PC-9 (cell line): ENCODE results near the gene SHROOM4. TPM values are rescaled to one million over a fixed set of nuclear protein-coding genes. Genes with fewer than 3 reads are reported as not detected.

Experiments used
- BruUV-seq: library from RNA; stranded (reverse); fragments of 400-500 nt; replicated peaks from 2 replicates; lab custom pipeline; 2021; lab: Mats Ljungman, UMichigan
- CTCF ChIA-PET: fragments of 300-600 bp; sonication (Branson Sonifier 250); formaldehyde crosslinking; loops from one replicate; lab custom pipeline; 2022; ENCODE audit warnings: antibody characterized with exemption; lab: Charles Lee
- POLR2A ChIA-PET: fragments of 300-600 bp; sonication (Branson Sonifier 250); formaldehyde crosslinking; loops from one replicate; lab custom pipeline; 2022; ENCODE audit warnings: antibody characterized with exemption; ENCODE audit not compliant: unreplicated experiment; lab: Charles Lee
- DNase-seq, 2 experiments: peaks; one replicate each; pipeline versions ENCODE4 v3.0.0 to v3.0.0-alpha.2; 2015 to 2022; ENCODE audit warnings: mixed read lengths in 1 of 2
- H2AFZ ChIP-seq: fragments of 200-600 bp; sonication (generic); 2 replicates; pipeline ENCODE4 v1.8.1; 2017; ENCODE audit warnings: antibody characterized with exemption
- H3F3A ChIP-seq: fragments of 200-600 bp; sonication (generic); 2 replicates; pipeline ENCODE4 v1.8.1; 2017; ENCODE audit warnings: antibody characterized with exemption, mild to moderate bottlenecking, low read depth; ENCODE audit not compliant: insufficient read depth
- H3K27ac ChIP-seq: fragments of 200-600 bp; sonication (generic); 2 replicates; pipeline ENCODE4 v1.6.1; 2016; ENCODE audit warnings: mixed run types
- H3K27me3 ChIP-seq: fragments of 200-600 bp; sonication (generic); 2 replicates; pipeline ENCODE4 v1.6.1; 2016; ENCODE audit warnings: low read depth, mixed run types; ENCODE audit not compliant: insufficient read depth
- H3K36me3 ChIP-seq: fragments of 200-600 bp; sonication (generic); 2 replicates; pipeline ENCODE4 v1.6.1; 2016; ENCODE audit warnings: low read depth, mixed run types
- H3K4me1 ChIP-seq: fragments of 200-600 bp; sonication (generic); replicated peaks from 2 replicates; pipeline ENCODE4 v1.6.1; 2016; ENCODE audit warnings: mixed run types; ENCODE audit not compliant: insufficient read depth
- H3K4me2 ChIP-seq: fragments of 200-600 bp; sonication (generic); 2 replicates; pipeline ENCODE4 v1.6.1; 2017; ENCODE audit warnings: mixed run types
- H3K4me3 ChIP-seq: fragments of 200-600 bp; sonication (generic); 2 replicates; pipeline ENCODE4 v1.6.1; 2016; ENCODE audit warnings: mixed run types
- H3K79me2 ChIP-seq: fragments of 200-600 bp; sonication (generic); 2 replicates; pipeline ENCODE4 v1.6.1; 2017; ENCODE audit warnings: low read depth, mixed run types
- H3K9me2 ChIP-seq: fragments of 200-600 bp; sonication (generic); 2 replicates; pipeline ENCODE4 v1.8.1; 2017; ENCODE audit warnings: mild to moderate bottlenecking; ENCODE audit not compliant: insufficient read depth
- H3K9me3 ChIP-seq: fragments of 200-600 bp; sonication (generic); 2 replicates; pipeline ENCODE4 v1.8.1; 2016; ENCODE audit warnings: low read depth; ENCODE audit not compliant: insufficient read depth
- H4K20me1 ChIP-seq: fragments of 200-600 bp; sonication (generic); 2 replicates; pipeline ENCODE4 v1.8.1; 2017; ENCODE audit not compliant: insufficient read depth
- EZH2 ChIP-seq: fragments of 200-600 bp; sonication (generic); IDR thresholded peaks from 2 replicates; pipeline ENCODE4 v1.8.0; 2017; ENCODE audit warnings: antibody characterized with exemption, low read depth
- intact Hi-C: fragments of 100-400 bp; cut with micrococcal nuclease; formaldehyde crosslinking; loops from one replicate; pipeline ENCODE4 v1.10.0; 2022; ENCODE audit not compliant: unreplicated experiment
- total RNA-seq: library from RNA; stranded (reverse); gene quantifications from 2 replicates; pipeline ENCODE4 v1.2.3, GENCODE V29; 2021
- TF ChIP-seq, protein P1 (sequence below): fragments of 200-600 bp; sonication (generic); conservative IDR thresholded peaks from 2 replicates; pipeline ENCODE4 v1.6.1; 2017; ENCODE audit warnings: mixed run types, antibody characterized with exemption, mild to moderate bottlenecking, moderate library complexity

The SHROOM4 gene
- total RNA-seq, 1 experiment from 2014 or later = 1.1 TPM

DNA sequence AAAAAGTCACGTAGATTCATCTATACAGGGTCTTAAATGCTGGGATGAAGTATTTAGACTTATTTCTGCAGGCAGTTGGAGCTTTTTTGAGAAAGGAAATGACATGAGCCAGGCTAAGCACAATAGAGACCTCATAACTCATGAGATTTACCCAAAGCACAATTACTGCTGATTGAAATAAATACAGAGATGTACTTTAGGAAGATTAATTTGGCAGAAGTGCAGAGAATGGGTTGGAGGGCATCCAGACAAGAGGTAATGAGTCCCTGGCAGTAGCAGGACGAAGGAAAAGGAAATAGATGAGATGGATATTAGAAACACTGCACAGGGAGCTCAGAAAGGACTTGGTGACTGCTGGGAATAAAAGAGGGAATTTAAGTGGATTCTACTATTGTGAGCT is 129.1 kb downstream of the SHROOM4 start:
- Histone ChIP-seq H4K20me1 (no peaks in the 10 kb centered on the region), H3K79me2 (no peaks in the 10 kb centered on the region), H3K36me3 (no peaks in the 10 kb centered on the region), H3K27me3 (no peaks in the 10 kb centered on the region), H3K9me2 (no peaks in the 10 kb centered on the region), H3K4me2 (no peak overlapping the region), H3K4me1 (no peaks in the 10 kb centered on the region), H2AFZ (no peak overlapping the region), H3F3A (no peaks in the 10 kb centered on the region), H3K9me3 (no peaks in the 10 kb centered on the region), H3K27ac (no peak overlapping the region), H3K4me3 (no peak overlapping the region)
- ChIA-PET POLR2A (no interaction called here), CTCF (no interaction called here)
- no peak for TF ChIP-seq EZH2
- TF ChIP-seq, protein P1, sequence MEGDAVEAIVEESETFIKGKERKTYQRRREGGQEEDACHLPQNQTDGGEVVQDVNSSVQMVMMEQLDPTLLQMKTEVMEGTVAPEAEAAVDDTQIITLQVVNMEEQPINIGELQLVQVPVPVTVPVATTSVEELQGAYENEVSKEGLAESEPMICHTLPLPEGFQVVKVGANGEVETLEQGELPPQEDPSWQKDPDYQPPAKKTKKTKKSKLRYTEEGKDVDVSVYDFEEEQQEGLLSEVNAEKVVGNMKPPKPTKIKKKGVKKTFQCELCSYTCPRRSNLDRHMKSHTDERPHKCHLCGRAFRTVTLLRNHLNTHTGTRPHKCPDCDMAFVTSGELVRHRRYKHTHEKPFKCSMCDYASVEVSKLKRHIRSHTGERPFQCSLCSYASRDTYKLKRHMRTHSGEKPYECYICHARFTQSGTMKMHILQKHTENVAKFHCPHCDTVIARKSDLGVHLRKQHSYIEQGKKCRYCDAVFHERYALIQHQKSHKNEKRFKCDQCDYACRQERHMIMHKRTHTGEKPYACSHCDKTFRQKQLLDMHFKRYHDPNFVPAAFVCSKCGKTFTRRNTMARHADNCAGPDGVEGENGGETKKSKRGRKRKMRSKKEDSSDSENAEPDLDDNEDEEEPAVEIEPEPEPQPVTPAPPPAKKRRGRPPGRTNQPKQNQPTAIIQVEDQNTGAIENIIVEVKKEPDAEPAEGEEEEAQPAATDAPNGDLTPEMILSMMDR = no peak
- BruUV-seq = no TSS peak
- intact Hi-C loops = no loop called here
- no peak for DNase-seq

DNA sequence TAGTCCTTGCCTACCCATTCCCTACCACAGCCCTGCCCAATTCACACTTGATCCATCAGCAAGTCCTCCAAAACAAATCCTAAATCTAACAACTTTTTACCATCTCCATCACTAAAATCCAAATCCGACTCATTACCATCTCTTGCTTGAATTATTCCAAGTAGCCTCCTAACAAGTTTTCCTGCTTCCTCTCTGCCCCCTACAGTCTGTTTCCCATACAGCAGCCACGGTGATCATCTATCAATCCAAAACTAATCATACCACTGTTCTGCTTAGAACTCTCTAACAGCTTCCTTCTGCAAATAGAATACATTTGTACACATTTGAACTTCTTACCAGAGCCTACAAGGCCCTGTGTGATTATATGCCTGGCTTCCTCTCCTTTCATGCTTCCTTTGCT is 133.0 kb downstream of the SHROOM4 start:
- POLR2A ChIA-PET = no interaction called here
- Histone ChIP-seq H2AFZ (no peak overlapping the region), H3K27ac (no peak overlapping the region), H3K36me3 (no peaks in the 10 kb centered on the region), H3K4me3 (no peak overlapping the region), H3K79me2 (no peaks in the 10 kb centered on the region), H3K4me2 (no peak overlapping the region), H3K27me3 (no peaks in the 10 kb centered on the region), H3F3A (no peaks in the 10 kb centered on the region), H3K9me3 (no peaks in the 10 kb centered on the region), H4K20me1 (no peaks in the 10 kb centered on the region), H3K9me2 (no peaks in the 10 kb centered on the region), H3K4me1 (no peaks in the 10 kb centered on the region)
- intact Hi-C loops = no loop called here
- TF ChIP-seq, protein P1 = no peak
- TF ChIP-seq EZH2 = no peak
- DNase-seq = no peak
- BruUV-seq = no TSS peak
- CTCF ChIA-PET = no interaction called here

DNA sequence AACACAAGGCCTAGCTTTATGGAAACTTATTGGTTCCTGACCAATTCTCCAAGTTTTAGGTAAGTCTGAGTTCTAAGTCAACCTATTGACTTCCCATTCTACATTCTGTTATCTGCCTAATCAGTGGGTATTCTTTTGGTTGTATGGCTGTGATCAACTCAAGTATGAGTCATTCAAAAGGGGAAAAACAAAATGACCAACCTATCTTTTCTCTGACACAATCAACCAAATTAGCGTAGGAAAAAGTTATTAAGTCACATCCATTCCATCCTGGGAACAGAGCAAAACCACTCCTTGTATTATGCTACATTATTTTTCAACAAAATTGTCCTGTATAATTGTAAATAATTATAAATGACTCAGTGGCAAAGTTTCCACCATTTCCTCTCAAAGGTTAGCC is 136.2 kb downstream of the SHROOM4 start:
- H2AFZ ChIP-seq = no peak overlapping the region
- no peaks in the 10 kb centered on the region for H3F3A ChIP-seq
- POLR2A ChIA-PET = no interaction called here
- BruUV-seq = no TSS peak
- no peaks in the 10 kb centered on the region for H3K9me2 ChIP-seq
- H3K27me3 ChIP-seq = no peaks in the 10 kb centered on the region
- DNase-seq = no peak
- H3K27ac ChIP-seq = no peak overlapping the region
- no peak overlapping the region for H3K4me2 ChIP-seq
- H3K4me3 ChIP-seq = no peak overlapping the region
- H3K9me3 ChIP-seq = no peaks in the 10 kb centered on the region
- no peaks in the 10 kb centered on the region for H4K20me1 ChIP-seq
- no peaks in the 10 kb centered on the region for H3K36me3 ChIP-seq
- H3K4me1 ChIP-seq = no peaks in the 10 kb centered on the region
- CTCF ChIA-PET = no interaction called here
- TF ChIP-seq EZH2 = no peak
- TF ChIP-seq, protein P1 = no peak
- intact Hi-C loops = no loop called here
- no peaks in the 10 kb centered on the region for H3K79me2 ChIP-seq
